NB4 (cell line): ENCODE results near the gene CDH23.

Experiments used
- POLR2A ChIP-seq: IDR thresholded peaks from 2 replicates; pipeline ENCODE4 v1.6.1; 2011; ENCODE audit warnings: mild to moderate bottlenecking; ENCODE audit not compliant: insufficient read length; ENCODE audit errors: extremely low read depth
- TF ChIP-seq, protein P1 (sequence below): IDR thresholded peaks from one replicate; pipeline ENCODE4 v1.5.1; 2012; ENCODE audit warnings: low read depth, low read length
- TF ChIP-seq, protein P2 (sequence below): IDR thresholded peaks from 2 replicates; pipeline ENCODE4 v1.6.1; 2011; ENCODE audit warnings: low read depth, low read length

DNA sequence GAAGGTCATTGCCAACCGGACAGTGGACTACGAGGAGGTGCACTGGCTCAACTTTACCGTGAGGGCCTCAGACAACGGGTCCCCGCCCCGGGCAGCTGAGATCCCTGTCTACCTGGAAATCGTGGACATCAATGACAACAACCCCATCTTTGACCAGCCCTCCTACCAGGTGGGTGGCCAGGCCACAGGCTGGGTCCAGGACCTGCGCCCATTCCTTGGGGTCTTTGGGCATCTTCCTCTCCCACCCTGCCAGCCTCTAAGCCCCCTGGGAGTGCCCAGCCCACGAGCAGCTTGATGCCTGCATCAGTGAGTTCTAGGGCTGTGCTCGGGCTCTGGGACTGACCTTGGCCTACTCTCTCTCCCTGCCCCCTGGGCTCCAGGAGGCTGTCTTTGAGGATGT is 402.4 kb downstream of the CDH23 start:
- TF ChIP-seq, protein P1, sequence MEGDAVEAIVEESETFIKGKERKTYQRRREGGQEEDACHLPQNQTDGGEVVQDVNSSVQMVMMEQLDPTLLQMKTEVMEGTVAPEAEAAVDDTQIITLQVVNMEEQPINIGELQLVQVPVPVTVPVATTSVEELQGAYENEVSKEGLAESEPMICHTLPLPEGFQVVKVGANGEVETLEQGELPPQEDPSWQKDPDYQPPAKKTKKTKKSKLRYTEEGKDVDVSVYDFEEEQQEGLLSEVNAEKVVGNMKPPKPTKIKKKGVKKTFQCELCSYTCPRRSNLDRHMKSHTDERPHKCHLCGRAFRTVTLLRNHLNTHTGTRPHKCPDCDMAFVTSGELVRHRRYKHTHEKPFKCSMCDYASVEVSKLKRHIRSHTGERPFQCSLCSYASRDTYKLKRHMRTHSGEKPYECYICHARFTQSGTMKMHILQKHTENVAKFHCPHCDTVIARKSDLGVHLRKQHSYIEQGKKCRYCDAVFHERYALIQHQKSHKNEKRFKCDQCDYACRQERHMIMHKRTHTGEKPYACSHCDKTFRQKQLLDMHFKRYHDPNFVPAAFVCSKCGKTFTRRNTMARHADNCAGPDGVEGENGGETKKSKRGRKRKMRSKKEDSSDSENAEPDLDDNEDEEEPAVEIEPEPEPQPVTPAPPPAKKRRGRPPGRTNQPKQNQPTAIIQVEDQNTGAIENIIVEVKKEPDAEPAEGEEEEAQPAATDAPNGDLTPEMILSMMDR = no peak
- TF ChIP-seq POLR2A = no peak
- TF ChIP-seq, protein P2, sequence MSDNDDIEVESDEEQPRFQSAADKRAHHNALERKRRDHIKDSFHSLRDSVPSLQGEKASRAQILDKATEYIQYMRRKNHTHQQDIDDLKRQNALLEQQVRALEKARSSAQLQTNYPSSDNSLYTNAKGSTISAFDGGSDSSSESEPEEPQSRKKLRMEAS = no peak
